ENCODE data around the gene DCTPP1. TPM values are rescaled to one million over a fixed set of nuclear protein-coding genes. Genes with fewer than 3 reads are reported as not detected.

The DCTPP1 gene
- total and polyA plus RNA-seq, 2 of the 13 experiments (the other 11 are each of a cell fraction or from before 2014, with no cell fraction given) = 54.8 to 74.4 TPM

DNA sequence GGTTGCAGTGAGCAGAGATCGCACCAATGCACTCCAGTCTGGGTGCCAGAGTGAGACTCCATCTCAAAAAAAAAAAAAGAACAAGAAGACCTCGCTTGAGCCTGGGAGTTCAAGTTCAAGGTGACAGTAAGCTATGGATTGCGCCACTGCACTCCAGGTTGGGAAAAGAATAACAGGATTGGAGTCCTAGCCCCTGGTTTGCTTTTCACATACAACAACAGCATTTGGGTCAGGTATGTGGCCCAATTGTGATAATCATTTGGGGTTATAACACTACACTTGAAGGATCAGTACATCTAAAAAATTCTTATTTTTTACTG lies 19.2 kb upstream of the DCTPP1 start (continued):
- TF ChIP-seq, protein P1, sequence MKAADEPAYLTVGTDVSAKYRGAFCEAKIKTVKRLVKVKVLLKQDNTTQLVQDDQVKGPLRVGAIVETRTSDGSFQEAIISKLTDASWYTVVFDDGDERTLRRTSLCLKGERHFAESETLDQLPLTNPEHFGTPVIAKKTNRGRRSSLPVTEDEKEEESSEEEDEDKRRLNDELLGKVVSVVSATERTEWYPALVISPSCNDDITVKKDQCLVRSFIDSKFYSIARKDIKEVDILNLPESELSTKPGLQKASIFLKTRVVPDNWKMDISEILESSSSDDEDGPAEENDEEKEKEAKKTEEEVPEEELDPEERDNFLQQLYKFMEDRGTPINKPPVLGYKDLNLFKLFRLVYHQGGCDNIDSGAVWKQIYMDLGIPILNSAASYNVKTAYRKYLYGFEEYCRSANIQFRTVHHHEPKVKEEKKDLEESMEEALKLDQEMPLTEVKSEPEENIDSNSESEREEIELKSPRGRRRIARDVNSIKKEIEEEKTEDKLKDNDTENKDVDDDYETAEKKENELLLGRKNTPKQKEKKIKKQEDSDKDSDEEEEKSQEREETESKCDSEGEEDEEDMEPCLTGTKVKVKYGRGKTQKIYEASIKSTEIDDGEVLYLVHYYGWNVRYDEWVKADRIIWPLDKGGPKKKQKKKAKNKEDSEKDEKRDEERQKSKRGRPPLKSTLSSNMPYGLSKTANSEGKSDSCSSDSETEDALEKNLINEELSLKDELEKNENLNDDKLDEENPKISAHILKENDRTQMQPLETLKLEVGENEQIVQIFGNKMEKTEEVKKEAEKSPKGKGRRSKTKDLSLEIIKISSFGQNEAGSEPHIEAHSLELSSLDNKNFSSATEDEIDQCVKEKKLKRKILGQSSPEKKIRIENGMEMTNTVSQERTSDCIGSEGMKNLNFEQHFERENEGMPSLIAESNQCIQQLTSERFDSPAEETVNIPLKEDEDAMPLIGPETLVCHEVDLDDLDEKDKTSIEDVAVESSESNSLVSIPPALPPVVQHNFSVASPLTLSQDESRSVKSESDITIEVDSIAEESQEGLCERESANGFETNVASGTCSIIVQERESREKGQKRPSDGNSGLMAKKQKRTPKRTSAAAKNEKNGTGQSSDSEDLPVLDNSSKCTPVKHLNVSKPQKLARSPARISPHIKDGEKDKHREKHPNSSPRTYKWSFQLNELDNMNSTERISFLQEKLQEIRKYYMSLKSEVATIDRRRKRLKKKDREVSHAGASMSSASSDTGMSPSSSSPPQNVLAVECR (CRISPR knock-in tag; IDR thresholded peaks at IDR 0.05; ENCODE audit: borderline replicate concordance) = peak; percentile 46; the same call in 1 of the 2 replicates
- TF ChIP-seq, protein P2, sequence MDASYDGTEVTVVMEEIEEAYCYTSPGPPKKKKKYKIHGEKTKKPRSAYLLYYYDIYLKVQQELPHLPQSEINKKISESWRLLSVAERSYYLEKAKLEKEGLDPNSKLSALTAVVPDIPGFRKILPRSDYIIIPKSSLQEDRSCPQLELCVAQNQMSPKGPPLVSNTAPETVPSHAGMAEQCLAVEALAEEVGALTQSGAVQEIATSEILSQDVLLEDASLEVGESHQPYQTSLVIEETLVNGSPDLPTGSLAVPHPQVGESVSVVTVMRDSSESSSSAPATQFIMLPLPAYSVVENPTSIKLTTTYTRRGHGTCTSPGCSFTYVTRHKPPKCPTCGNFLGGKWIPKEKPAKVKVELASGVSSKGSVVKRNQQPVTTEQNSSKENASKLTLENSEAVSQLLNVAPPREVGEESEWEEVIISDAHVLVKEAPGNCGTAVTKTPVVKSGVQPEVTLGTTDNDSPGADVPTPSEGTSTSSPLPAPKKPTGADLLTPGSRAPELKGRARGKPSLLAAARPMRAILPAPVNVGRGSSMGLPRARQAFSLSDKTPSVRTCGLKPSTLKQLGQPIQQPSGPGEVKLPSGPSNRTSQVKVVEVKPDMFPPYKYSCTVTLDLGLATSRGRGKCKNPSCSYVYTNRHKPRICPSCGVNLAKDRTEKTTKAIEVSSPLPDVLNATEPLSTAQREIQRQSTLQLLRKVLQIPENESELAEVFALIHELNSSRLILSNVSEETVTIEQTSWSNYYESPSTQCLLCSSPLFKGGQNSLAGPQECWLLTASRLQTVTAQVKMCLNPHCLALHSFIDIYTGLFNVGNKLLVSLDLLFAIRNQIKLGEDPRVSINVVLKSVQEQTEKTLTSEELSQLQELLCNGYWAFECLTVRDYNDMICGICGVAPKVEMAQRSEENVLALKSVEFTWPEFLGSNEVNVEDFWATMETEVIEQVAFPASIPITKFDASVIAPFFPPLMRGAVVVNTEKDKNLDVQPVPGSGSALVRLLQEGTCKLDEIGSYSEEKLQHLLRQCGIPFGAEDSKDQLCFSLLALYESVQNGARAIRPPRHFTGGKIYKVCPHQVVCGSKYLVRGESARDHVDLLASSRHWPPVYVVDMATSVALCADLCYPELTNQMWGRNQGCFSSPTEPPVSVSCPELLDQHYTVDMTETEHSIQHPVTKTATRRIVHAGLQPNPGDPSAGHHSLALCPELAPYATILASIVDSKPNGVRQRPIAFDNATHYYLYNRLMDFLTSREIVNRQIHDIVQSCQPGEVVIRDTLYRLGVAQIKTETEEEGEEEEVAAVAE (CRISPR knock-in tag; IDR thresholded peaks at IDR 0.05; ENCODE audit: borderline replicate concordance) = peak; percentile 55; the same call in 1 of the 2 replicates
- TF ChIP-seq, protein P3, sequence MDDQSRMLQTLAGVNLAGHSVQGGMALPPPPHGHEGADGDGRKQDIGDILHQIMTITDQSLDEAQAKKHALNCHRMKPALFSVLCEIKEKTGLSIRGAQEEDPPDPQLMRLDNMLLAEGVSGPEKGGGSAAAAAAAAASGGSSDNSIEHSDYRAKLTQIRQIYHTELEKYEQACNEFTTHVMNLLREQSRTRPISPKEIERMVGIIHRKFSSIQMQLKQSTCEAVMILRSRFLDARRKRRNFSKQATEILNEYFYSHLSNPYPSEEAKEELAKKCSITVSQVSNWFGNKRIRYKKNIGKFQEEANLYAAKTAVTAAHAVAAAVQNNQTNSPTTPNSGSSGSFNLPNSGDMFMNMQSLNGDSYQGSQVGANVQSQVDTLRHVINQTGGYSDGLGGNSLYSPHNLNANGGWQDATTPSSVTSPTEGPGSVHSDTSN (CRISPR knock-in tag; IDR thresholded peaks at IDR 0.05; ENCODE audit: borderline replicate concordance) = no peak
- TF ChIP-seq, protein P4, sequence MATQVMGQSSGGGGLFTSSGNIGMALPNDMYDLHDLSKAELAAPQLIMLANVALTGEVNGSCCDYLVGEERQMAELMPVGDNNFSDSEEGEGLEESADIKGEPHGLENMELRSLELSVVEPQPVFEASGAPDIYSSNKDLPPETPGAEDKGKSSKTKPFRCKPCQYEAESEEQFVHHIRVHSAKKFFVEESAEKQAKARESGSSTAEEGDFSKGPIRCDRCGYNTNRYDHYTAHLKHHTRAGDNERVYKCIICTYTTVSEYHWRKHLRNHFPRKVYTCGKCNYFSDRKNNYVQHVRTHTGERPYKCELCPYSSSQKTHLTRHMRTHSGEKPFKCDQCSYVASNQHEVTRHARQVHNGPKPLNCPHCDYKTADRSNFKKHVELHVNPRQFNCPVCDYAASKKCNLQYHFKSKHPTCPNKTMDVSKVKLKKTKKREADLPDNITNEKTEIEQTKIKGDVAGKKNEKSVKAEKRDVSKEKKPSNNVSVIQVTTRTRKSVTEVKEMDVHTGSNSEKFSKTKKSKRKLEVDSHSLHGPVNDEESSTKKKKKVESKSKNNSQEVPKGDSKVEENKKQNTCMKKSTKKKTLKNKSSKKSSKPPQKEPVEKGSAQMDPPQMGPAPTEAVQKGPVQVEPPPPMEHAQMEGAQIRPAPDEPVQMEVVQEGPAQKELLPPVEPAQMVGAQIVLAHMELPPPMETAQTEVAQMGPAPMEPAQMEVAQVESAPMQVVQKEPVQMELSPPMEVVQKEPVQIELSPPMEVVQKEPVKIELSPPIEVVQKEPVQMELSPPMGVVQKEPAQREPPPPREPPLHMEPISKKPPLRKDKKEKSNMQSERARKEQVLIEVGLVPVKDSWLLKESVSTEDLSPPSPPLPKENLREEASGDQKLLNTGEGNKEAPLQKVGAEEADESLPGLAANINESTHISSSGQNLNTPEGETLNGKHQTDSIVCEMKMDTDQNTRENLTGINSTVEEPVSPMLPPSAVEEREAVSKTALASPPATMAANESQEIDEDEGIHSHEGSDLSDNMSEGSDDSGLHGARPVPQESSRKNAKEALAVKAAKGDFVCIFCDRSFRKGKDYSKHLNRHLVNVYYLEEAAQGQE (IDR thresholded peaks at IDR 0.05; ENCODE audit: borderline replicate concordance in 1 of 2, low read depth in 1 of 2, low read length in 2 of 2) = peak in 1 of 2 experiments; percentile 59; a peak in 1 of 4 replicates
- TF ChIP-seq RXRA (CRISPR knock-in tag; IDR thresholded peaks at IDR 0.05) = peak; percentile 88; the same call in 1 of the 2 replicates
- no peak for TF ChIP-seq SOX13 (IDR thresholded peaks at IDR 0.05)
- TF ChIP-seq SOX13 (CRISPR knock-in tag; conservative IDR thresholded peaks at IDR 0.05 in 1 of 2, IDR thresholded peaks at IDR 0.05 in 1 of 2) = peak in 1 of 2 experiments; percentile 77; a peak in 2 of 4 replicates
- TF ChIP-seq, protein P5, sequence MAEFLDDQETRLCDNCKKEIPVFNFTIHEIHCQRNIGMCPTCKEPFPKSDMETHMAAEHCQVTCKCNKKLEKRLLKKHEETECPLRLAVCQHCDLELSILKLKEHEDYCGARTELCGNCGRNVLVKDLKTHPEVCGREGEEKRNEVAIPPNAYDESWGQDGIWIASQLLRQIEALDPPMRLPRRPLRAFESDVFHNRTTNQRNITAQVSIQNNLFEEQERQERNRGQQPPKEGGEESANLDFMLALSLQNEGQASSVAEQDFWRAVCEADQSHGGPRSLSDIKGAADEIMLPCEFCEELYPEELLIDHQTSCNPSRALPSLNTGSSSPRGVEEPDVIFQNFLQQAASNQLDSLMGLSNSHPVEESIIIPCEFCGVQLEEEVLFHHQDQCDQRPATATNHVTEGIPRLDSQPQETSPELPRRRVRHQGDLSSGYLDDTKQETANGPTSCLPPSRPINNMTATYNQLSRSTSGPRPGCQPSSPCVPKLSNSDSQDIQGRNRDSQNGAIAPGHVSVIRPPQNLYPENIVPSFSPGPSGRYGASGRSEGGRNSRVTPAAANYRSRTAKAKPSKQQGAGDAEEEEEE (CRISPR knock-in tag; IDR thresholded peaks at IDR 0.05; ENCODE audit: borderline replicate concordance) = no peak
- no peak for TF ChIP-seq ZNF569 (CRISPR knock-in tag; IDR thresholded peaks at IDR 0.05; ENCODE audit: borderline replicate concordance)
- no peak for TF ChIP-seq MATR3 (CRISPR knock-in tag; IDR thresholded peaks at IDR 0.05)
- TF ChIP-seq ATRX (CRISPR knock-in tag; IDR thresholded peaks at IDR 0.05; ENCODE audit: borderline replicate concordance) = no peak
- peak; percentile 60; the same call in 1 of the 2 replicates for TF ChIP-seq SALL1 (CRISPR knock-in tag; IDR thresholded peaks at IDR 0.05)
- no peak for TF ChIP-seq TCF7 (IDR thresholded peaks at IDR 0.05; ENCODE audit: low read depth)

Data from HepG2 (cell line).